SIG-M5 treated with dmso at 0.1 percent for 504 hours (cell line): ENCODE measurements around the gene MAST2.
"Not testable (repeated sequence)": the region's sequence is repeated elsewhere in the genome, so short reads cannot be mapped to it uniquely, and the experiment has no call there.

Experiments
- DNase-seq: peaks from one replicate; lab custom pipeline; 2025; ENCODE audit not compliant: unreplicated experiment; lab: John Stamatoyannopoulos, UW

Gene MAST2

GRCh38 chr1:45891087-45891486 lies 87.7 kb downstream of the MAST2 start:
- DNase-seq = no peak

DNA sequence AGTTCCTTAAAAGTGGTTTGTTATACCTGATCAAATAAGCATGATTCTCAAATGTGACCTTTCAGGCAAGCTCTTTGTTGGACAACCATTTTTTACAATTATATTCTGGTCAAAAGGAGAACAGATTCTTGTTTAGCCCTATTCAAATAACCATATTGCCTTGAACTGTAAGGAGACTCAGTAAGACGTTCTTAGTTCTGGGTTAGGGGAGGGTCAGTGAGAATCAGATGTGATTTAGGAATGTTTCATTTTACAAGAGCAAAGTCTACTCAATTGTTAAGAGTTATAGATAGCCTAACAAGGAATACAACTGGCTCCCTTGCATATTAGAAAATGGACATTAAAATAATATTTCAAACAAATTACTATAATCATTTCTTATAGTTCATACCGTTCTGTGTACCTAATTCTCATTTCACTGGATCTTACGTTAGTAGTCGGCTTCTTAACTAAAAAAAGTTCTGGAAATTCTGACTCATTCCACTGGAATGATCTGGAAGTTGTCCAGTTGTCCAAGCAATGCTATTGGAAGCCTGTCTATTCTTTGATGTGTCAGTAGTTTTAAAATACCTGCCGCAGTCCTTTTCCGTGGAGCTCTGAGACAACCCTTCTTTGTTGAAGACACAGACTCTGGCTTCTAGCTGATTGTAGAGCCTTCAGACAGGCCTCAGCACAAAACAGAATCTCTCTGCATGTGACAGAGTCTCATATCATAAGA lies 88.8 kb downstream of the MAST2 start:
- DNase-seq = no peak

GRCh38 chr1:45894331-45894730 lies 90.9 kb downstream of the MAST2 start:
- DNase-seq = no peak

GRCh38 chr1:45894921-45895320 lies 91.5 kb downstream of the MAST2 start:
- no peak for DNase-seq

DNA sequence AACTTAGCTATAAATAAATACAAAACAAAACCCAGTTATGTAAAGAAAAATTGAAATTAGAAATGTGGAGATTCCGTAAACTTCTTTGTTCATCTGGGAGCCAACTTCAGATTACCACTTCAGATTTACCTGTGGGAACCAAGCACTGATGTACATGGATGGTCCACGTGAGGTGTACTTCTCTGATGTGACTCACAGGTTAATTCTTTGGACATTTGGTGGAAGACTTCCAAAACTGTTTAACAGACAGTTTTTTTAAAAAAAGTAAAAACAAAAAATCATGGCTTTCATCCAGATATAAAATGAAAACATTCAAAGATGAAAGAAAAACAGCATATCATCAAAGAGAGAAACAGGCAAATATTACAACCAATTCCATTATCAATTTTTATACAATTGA lies 92.0 kb downstream of the MAST2 start:
- DNase-seq = no peak

DNA sequence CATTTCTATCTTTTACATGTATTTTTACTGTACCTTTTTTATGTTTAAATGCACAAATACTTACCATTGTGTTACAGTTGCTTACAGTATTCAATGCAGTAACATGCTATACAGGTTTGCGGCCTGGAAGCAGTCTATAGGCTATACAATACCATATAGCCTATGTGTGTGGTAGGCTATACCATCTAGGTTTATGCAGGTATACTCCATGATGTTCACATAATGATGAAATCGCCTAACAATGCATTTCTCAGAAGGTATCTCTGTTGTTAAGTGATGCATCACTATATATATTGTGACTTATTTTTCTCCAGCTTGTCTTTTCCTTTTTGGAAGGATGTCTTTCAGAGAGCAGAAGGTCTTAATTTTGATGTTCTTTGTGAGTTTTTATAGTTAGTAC lies 103.5 kb downstream of the MAST2 start:
- DNase-seq = no peak

DNA sequence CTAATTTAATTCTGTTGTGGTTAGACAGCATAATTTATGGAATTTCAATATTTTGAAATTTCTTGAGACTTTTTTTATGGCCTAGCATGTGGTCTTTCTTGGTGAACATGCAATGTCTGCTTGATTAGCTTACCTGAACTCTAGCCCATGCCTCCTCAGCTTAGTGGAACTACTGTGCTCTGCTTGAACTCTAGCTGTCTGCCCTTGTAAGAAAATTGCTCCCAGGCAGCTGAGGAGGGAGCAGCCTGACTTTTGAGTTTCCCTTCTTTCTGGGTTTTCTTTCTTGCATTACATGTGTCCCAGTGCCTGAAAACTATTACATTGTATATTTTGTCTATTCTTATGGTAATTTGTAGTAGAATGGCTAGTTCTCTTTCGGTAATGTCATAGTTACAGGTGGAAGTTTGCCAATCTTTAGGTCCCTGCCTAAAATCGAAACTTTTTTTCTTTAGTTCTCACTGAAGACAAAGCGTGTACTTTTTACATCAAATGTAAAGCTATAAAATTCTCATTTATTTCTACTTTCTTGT lies 105.3 kb downstream of the MAST2 start:
- no peak for DNase-seq

- DNase-seq = no peak
Observed at GRCh38 chr1:45911634-45912033, 108.2 kb downstream of the MAST2 start.

- no peak for DNase-seq
Observed at GRCh38 chr1:45913183-45913683, 109.8 kb downstream of the MAST2 start.

DNA sequence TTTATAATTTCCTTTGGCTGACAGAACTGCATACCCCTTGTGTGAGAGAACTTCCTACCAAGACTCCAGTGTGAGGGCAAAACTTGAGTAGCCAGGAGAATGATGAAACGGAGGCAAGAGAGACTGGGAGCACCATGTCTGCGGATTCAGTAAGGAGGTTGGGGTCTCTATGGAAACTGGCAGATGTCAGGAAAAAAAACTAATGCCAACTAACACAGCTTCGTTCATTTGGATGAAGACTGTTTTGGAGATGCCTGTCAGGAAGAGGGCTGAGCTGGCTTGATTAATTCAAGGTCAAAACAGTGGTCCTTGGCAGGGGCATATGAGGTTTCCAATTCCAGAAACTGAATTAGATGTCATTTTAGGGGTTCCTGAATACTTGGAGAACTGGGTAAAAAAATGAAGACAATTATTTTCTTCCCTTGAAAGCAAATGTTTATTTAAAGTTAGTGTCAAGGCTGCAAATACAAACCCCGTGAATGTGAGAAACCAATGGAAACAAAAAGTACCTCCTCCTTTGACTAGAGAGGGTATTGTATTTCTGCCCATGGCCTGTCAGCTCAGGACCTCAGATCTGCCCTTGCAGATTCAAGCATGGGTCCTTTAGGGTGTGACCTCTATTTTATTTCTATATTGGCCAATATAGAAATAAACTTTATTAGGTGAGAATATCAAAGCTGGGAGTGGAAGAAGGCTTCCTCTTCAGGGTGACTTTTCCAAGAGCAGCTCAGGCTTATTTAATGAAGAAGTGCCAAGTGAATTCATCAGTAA lies 110.5 kb downstream of the MAST2 start:
- DNase-seq = no peak

DNA sequence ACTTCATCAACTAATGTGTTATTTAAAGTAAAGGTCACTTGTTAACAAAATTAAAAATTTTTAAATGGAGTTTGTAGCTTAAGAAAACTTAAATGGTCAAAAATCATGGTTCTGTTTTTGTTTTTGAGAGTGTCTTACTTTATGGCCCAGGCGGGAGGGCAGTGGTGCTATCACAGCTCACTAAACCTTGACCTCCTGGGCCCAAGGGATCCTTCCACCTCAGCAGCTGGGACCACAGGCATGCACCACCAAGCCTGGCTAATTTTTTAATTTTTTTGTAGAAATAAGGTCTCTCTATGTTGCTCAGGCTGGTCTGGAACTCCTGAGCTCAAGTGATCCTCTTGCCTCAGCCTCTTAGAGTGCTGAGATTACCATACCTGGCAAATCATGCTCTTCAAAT lies 111.4 kb downstream of the MAST2 start:
- no peak for DNase-seq

- DNase-seq = no peak
Observed at GRCh38 chr1:45922374-45922773, 119.0 kb downstream of the MAST2 start.

DNA sequence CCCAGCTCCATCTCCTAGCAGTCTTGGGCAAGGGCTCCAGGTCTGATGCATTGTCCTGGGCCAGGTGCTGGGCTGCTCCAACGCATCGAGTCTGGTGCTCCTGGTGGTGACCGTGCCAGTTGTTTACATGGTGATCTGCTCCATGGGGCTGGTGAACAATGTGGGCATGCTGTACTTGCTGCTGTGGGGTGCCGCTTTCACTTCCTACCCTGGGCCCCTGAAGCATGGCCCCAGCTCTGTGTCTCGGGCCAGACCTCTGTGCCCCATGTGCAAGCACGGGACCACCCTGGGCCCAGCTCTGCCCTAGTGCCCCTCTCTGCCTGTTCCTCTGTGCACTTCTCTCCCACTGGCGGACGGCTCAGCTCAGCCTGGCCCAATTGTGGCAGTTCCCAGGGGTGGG lies 119.4 kb downstream of the MAST2 start:
- DNase-seq = no peak

DNA sequence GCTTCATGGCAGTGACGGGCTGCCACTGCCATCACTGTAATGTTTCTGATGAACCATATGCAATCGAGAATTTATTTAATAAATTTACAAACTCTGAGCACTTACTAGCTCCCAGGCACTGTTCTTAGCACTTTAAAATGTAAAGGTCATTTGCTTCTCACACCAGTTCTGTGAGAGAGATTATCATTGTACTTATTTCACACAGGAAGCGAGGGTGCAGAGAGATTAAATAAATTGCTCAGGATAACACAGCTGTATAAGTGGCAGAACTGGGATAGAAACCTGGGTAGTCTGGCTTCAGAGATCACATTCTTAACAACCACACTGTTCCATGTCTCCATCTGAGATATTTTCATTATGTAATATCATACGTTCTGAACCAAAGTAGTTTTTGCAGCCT lies 119.9 kb downstream of the MAST2 start:
- DNase-seq = no peak

GRCh38 chr1:45924736-45925135 lies 121.3 kb downstream of the MAST2 start:
- DNase-seq = no peak

DNA sequence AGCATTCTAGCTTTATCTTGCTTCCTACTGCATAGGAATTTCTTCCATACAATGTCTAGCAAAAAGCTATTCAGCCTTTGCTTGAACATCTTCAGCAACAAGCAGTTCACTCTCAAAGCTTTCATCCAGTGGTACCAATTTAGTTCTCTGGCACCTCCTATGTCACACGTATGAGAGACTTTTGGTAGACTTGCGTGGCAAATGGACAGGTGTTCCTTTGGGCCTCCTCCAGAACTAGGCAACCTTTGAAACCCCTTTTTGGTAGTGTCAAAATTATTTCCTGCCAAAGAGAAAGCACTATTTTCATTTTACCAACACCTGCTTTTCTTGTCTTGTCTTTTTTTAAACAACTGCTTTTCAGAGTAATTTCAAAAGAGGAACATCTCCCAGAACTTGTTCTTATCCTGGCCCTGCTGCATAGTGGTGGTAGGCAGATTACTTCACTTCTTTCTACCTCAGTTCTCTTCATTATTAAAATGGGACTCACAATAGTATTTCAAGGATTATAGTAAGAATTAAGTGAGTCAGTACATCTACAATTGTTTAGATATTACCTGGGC lies 122.4 kb downstream of the MAST2 start:
- peak; percentile 9 for DNase-seq

DNA sequence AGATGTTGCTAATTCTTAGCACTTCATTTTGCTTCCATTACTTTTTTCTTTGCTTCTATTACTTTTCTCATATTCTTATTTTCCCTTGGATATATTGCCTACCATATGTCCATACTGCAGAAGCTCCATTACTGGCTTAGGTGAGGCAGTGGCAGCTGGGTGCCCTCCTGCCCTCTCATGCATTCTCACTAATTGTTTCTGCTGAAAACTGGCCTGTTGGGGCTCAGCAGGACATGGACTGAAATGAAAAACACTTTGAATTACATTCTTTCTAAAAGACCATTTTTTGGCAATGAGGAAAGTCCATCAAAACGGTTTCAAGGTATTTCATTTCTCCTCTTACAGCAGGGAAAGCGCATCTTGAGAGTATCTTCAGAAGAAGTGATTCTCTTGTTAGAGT lies 122.9 kb downstream of the MAST2 start:
- no peak for DNase-seq

- DNase-seq = not testable (repeated sequence)
Observed at GRCh38 chr1:45927231-45927915, 124.0 kb downstream of the MAST2 start.

DNA sequence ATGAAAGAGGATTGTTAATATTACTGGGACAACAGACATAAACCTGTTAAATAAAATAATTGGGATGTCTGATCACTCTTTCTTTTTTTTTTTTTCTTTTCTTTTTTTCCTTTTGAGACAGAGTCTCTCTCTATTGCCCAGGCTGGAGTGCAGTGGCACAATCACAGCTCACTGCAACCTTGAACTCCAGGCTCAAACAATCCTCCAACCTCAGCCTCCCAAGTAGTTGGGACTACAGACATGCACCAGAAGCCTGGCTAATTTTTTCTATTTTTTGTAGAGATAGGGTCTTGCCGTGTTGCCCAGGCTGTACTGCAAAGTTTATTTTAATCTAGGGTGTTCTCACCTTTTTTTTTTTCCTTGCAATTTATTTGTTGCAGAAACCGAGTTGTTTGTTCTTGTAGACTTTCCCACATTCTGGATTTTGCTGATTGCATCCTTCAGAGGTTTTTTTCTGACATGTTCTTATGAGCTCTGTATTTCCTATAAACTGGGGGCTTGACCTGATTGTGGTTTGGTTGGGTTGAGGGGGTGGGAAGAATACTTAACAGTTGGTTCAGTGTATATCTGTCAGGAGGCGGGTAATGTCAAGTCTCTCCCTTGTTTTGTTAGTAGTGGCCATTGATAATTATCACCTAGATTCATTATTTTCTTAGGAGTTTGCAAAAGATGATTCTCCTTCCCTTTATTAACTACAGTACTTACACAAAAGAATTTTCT lies 125.2 kb downstream of the MAST2 start:
- no peak for DNase-seq

GRCh38 chr1:45929257-45929687 lies 125.9 kb downstream of the MAST2 start:
- DNase-seq = peak; percentile 6
